RWPE1 (cell line): ENCODE data around the gene GP1BB.

Source experiments
- CTCF ChIA-PET: fragments of 350-600 bp; sonication (Branson Sonifier 250); formaldehyde crosslinking; extraction: SDS; loops from one replicate; lab custom pipeline; 2021; lab: Yijun Ruan, JAX
- POLR2A ChIA-PET: fragments of 400-600 bp; formaldehyde crosslinking; extraction: SDS; loops from one replicate; lab custom pipeline; 2020; ENCODE audit warnings: antibody characterized with exemption; ENCODE audit not compliant: low non-redundant PET; lab: Yijun Ruan, JAX
- DNase-seq: peaks from one replicate; pipeline ENCODE4 v3.0.0; 2012; ENCODE audit warnings: low spot score
- H3K27ac ChIP-seq: fragments of 450-650 bp; 2 replicates; pipeline ENCODE4 v1.5.1; 2017
- CTCF ChIP-seq: fragments of 450-650 bp; conservative IDR thresholded peaks from 2 replicates; pipeline ENCODE4 v1.5.1; 2017; ENCODE audit warnings: low read depth, mild to moderate bottlenecking

GP1BB gene

GRCh38 chr22:19713245-19713644 lies 10.1 kb upstream of the GP1BB start:
- H3K27ac ChIP-seq, result no peak overlapping the region
- POLR2A ChIA-PET, result no interaction called here
- no peak for TF ChIP-seq CTCF
- no peak for DNase-seq
- CTCF ChIA-PET, result no interaction called here

GRCh38 chr22:19713650-19714311 lies 9.6 kb upstream of the GP1BB start:
- H3K27ac ChIP-seq, result no peak overlapping the region
- ChIA-PET POLR2A (no interaction called here), CTCF (no interaction called here)
- no peak for TF ChIP-seq CTCF
- no peak for DNase-seq

GRCh38 chr22:19714312-19715187 lies 8.8 kb upstream of the GP1BB start, which contains the start of gene SEPTIN5:
Gene SEPTIN5, plus strand, starts transcription at chr22:19714503. Its CDS starts 86 bp downstream, at chr22:19714589.
- peak within 1 kb of the TSS; percentile 31 for H3K27ac ChIP-seq
- no peak for TF ChIP-seq CTCF
- DNase-seq, result no peak
- POLR2A ChIA-PET, result no interaction called here
- CTCF ChIA-PET, result interaction anchor here (0.9 to 1.1 kb wide), 2 partner anchors 85 to 182 kb away, joined by 3 to 4 read pairs; no protein-coding TSS in a partner anchor

GRCh38 chr22:19715188-19715930 lies 8.0 kb upstream of the GP1BB start:
- DNase-seq, result no peak
- CTCF ChIA-PET, result interaction anchor here (0.9 to 2.3 kb wide), 3 partner anchors 36 to 181 kb away, joined by 3 to 8 read pairs (median 4); no protein-coding TSS in a partner anchor
- no peak for TF ChIP-seq CTCF
- POLR2A ChIA-PET, result no interaction called here
- peak overlapping the region; percentile 31 for H3K27ac ChIP-seq

- H3K27ac ChIP-seq, result peak overlapping the region; percentile 31
- no peak for DNase-seq
- TF ChIP-seq CTCF, result no peak
- CTCF ChIA-PET, result interaction anchor here (1.1 to 2.3 kb wide), 2 partner anchors 36 to 86 kb away, joined by 3 to 8 read pairs; no protein-coding TSS in a partner anchor
- POLR2A ChIA-PET, result no interaction called here
Observed at GRCh38 chr22:19716041-19716828, 7.1 kb upstream of the GP1BB start.
